22Rv1 (cell line): Measurements from ENCODE around the gene RNFT2.

Experiments
- H3K27ac ChIP-seq: fragments of 450-650 bp; 2 replicates; pipeline ENCODE4 v1.5.1; 2017
- ZFX ChIP-seq: fragments of 450-650 bp; IDR thresholded peaks from 2 replicates; pipeline ENCODE4 v1.6.1; 2017; ENCODE audit warnings: antibody characterized with exemption, borderline replicate concordance
- TF ChIP-seq, protein P1 (sequence below): fragments of 450-650 bp; IDR thresholded peaks from 2 replicates; pipeline ENCODE4 v1.5.1; 2017; ENCODE audit warnings: mild to moderate bottlenecking

Gene RNFT2

DNA sequence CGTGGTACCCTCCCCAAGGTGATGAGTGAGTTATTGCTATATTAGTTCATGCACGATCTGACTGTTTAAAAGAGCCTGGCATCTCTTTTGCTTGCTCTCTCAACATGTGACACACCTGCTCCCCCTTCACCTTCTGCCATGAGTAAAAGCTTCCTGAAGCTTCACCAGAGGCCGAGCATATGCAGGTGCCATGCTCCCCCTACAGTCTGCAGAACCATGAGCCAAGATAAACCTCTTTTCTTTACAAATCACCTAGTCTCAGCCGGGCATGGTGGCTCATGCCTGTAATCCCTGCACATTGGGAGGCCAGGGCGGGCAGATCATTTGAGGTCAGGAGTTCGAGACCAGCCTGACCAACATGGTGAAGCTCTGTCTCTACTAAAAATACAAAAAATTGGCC, 61.8 kb downstream of the RNFT2 start:
- H3K27ac ChIP-seq = no peak overlapping the region
- TF ChIP-seq ZFX = no peak
- TF ChIP-seq, protein P1, sequence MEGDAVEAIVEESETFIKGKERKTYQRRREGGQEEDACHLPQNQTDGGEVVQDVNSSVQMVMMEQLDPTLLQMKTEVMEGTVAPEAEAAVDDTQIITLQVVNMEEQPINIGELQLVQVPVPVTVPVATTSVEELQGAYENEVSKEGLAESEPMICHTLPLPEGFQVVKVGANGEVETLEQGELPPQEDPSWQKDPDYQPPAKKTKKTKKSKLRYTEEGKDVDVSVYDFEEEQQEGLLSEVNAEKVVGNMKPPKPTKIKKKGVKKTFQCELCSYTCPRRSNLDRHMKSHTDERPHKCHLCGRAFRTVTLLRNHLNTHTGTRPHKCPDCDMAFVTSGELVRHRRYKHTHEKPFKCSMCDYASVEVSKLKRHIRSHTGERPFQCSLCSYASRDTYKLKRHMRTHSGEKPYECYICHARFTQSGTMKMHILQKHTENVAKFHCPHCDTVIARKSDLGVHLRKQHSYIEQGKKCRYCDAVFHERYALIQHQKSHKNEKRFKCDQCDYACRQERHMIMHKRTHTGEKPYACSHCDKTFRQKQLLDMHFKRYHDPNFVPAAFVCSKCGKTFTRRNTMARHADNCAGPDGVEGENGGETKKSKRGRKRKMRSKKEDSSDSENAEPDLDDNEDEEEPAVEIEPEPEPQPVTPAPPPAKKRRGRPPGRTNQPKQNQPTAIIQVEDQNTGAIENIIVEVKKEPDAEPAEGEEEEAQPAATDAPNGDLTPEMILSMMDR = no peak

DNA sequence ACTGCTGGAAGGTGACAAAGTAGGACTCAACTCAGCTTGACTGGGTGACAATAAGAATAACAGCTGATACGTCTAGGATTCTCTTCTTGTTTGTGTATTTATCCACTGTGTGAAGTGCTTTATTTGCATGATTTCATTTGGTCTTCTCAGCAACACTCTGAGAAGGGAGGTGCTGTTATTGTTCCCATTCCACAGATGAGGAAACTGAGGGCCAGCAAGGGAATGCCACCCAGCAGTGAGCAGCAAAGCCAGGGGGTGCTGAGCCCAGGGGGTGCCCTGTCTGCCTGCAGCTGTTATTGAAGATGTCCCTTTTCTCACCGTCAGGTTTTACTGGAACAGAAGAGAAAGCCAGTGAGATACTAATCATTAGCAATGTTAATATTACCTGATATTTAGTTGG, 62.8 kb downstream of the RNFT2 start:
- H3K27ac ChIP-seq = no peak overlapping the region
- TF ChIP-seq, protein P1 = no peak
- no peak for TF ChIP-seq ZFX

GRCh38 chr12:116802018-116802417, 63.9 kb downstream of the RNFT2 start:
- TF ChIP-seq, protein P1 = no peak
- TF ChIP-seq ZFX = no peak
- H3K27ac ChIP-seq = no peak overlapping the region

GRCh38 chr12:116803013-116803736, 65.1 kb downstream of the RNFT2 start:
- H3K27ac ChIP-seq = no peak overlapping the region

GRCh38 chr12:116804051-116804450, 65.9 kb downstream of the RNFT2 start:
- TF ChIP-seq, protein P1 = no peak
- H3K27ac ChIP-seq = no peak overlapping the region

More at GRCh38 chr12:116803013-116803736, 65.1 kb downstream of the RNFT2 start:
- TF ChIP-seq ZFX = no peak
- TF ChIP-seq, protein P1 = no peak

- no peak overlapping the region for H3K27ac ChIP-seq
- TF ChIP-seq, protein P1 = no peak
- TF ChIP-seq ZFX = no peak
These were observed 68.8 kb downstream of the RNFT2 start for GRCh38 chr12:116806845-116807440.

DNA sequence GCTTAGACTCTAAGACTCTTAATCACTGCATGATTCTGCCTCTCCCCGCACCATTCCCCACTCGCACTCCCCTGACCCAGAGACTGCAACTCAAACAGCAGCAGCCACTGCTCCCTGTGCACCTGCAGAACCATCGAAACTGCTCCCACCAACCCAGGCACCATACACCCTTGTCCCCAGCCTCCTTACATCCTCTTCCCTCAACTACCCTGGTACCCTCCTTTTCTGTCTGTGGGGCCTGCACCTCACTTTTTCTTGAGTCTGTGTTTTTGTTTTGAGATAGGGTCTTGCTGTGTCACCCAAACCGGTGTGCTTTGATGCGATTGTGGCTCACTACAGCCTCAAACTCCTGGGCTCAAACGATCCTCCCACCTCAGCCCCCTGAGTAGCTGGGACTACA, 69.4 kb downstream of the RNFT2 start:
- no peak overlapping the region for H3K27ac ChIP-seq
- TF ChIP-seq, protein P1 = no peak
- no peak for TF ChIP-seq ZFX
